ENCODE measurements around the gene TUSC2.

TUSC2 gene

DNA sequence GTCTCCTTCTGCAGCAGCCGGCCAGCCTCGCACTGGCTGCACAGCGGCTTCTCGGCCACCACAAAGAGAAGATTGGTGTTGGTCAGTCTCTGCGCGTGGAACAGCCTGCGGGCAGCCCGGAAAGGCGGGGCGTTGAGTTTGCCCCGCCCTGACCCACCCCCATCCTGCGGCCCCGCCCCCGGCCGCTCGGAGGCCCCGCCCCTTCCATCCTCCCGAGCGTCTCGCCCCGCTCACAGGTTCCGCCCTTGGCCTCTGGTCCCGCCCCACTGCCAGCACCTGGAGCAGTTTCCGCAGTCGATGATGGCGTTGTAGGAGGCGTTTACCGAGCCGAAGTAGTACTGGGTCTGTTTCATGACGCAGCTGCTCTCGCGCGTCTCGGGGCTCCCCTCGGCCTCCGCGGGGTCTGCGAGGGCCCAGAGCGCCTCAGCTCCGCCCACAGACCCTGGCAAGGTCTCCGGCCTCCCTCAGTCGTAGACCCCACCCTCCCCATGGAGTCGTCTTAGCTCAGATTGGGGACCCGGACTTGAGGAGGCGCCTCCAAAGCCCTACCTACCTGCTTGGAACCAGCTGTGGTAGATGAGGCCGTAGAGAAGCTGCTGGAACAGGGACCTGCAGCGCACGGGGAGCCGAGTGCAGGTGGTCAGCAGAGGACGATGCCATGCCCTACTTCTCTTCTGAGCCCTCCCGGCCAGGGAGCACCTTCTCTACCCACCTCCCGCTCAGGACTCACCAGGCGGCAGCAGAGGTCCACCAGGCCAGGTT lies 37.2 kb upstream of the TUSC2 start:
- ATAC-seq = no peak
- TF ChIP-seq TCF4 (CRISPR knock-in tag; IDR thresholded peaks at IDR 0.05; ENCODE audit: borderline replicate concordance) (no peak), GLIS3 (CRISPR knock-in tag; IDR thresholded peaks at IDR 0.05) (no peak), BACH2 (CRISPR knock-in tag; IDR thresholded peaks at IDR 0.05; ENCODE audit: borderline replicate concordance) (no peak), TOX (CRISPR knock-in tag; IDR thresholded peaks at IDR 0.05; ENCODE audit: borderline replicate concordance) (no peak), SNAI2 (CRISPR knock-in tag; IDR thresholded peaks at IDR 0.05) (no peak), OSR1 (CRISPR knock-in tag; IDR thresholded peaks at IDR 0.05) (no peak), PPARA (CRISPR knock-in tag; IDR thresholded peaks at IDR 0.05; ENCODE audit: borderline replicate concordance) (no peak), ZC3H10 (CRISPR knock-in tag; IDR thresholded peaks at IDR 0.05) (no peak), ESRRG (CRISPR knock-in tag; IDR thresholded peaks at IDR 0.05) (no peak), RARB (CRISPR knock-in tag; IDR thresholded peaks at IDR 0.05) (no peak), ISL1 (CRISPR knock-in tag; IDR thresholded peaks at IDR 0.05) (no peak), ZFP3 (CRISPR knock-in tag; IDR thresholded peaks at IDR 0.05) (no peak), ZNF565 (CRISPR knock-in tag; conservative IDR thresholded peaks at IDR 0.05; ENCODE audit: low read depth) (no peak), ARNTL (CRISPR knock-in tag; IDR thresholded peaks at IDR 0.05; ENCODE audit: borderline replicate concordance, low read depth) (no peak), ZNF8 (CRISPR knock-in tag; IDR thresholded peaks at IDR 0.05) (no peak)
- TF ChIP-seq, protein P1, sequence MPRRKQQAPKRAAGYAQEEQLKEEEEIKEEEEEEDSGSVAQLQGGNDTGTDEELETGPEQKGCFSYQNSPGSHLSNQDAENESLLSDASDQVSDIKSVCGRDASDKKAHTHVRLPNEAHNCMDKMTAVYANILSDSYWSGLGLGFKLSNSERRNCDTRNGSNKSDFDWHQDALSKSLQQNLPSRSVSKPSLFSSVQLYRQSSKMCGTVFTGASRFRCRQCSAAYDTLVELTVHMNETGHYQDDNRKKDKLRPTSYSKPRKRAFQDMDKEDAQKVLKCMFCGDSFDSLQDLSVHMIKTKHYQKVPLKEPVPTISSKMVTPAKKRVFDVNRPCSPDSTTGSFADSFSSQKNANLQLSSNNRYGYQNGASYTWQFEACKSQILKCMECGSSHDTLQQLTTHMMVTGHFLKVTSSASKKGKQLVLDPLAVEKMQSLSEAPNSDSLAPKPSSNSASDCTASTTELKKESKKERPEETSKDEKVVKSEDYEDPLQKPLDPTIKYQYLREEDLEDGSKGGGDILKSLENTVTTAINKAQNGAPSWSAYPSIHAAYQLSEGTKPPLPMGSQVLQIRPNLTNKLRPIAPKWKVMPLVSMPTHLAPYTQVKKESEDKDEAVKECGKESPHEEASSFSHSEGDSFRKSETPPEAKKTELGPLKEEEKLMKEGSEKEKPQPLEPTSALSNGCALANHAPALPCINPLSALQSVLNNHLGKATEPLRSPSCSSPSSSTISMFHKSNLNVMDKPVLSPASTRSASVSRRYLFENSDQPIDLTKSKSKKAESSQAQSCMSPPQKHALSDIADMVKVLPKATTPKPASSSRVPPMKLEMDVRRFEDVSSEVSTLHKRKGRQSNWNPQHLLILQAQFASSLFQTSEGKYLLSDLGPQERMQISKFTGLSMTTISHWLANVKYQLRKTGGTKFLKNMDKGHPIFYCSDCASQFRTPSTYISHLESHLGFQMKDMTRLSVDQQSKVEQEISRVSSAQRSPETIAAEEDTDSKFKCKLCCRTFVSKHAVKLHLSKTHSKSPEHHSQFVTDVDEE (CRISPR knock-in tag; IDR thresholded peaks at IDR 0.05) = no peak
- TF ChIP-seq, protein P2, sequence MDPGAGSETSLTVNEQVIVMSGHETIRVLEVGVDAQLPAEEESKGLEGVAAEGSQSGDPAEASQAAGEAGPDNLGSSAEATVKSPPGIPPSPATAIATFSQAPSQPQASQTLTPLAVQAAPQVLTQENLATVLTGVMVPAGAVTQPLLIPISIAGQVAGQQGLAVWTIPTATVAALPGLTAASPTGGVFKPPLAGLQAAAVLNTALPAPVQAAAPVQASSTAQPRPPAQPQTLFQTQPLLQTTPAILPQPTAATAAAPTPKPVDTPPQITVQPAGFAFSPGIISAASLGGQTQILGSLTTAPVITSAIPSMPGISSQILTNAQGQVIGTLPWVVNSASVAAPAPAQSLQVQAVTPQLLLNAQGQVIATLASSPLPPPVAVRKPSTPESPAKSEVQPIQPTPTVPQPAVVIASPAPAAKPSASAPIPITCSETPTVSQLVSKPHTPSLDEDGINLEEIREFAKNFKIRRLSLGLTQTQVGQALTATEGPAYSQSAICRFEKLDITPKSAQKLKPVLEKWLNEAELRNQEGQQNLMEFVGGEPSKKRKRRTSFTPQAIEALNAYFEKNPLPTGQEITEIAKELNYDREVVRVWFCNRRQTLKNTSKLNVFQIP (CRISPR knock-in tag; IDR thresholded peaks at IDR 0.05; ENCODE audit: borderline replicate concordance, low read depth) = no peak
- TF ChIP-seq, protein P3, sequence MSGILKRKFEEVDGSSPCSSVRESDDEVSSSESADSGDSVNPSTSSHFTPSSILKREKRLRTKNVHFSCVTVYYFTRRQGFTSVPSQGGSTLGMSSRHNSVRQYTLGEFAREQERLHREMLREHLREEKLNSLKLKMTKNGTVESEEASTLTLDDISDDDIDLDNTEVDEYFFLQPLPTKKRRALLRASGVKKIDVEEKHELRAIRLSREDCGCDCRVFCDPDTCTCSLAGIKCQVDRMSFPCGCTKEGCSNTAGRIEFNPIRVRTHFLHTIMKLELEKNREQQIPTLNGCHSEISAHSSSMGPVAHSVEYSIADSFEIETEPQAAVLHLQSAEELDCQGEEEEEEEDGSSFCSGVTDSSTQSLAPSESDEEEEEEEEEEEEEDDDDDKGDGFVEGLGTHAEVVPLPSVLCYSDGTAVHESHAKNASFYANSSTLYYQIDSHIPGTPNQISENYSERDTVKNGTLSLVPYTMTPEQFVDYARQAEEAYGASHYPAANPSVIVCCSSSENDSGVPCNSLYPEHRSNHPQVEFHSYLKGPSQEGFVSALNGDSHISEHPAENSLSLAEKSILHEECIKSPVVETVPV (CRISPR knock-in tag; IDR thresholded peaks at IDR 0.05) = no peak
- TF ChIP-seq, protein P4, sequence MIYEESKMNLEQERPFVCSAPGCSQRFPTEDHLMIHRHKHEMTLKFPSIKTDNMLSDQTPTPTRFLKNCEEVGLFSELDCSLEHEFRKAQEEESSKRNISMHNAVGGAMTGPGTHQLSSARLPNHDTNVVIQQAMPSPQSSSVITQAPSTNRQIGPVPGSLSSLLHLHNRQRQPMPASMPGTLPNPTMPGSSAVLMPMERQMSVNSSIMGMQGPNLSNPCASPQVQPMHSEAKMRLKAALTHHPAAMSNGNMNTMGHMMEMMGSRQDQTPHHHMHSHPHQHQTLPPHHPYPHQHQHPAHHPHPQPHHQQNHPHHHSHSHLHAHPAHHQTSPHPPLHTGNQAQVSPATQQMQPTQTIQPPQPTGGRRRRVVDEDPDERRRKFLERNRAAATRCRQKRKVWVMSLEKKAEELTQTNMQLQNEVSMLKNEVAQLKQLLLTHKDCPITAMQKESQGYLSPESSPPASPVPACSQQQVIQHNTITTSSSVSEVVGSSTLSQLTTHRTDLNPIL (CRISPR knock-in tag; IDR thresholded peaks at IDR 0.05; ENCODE audit: low read depth) = no peak

DNA sequence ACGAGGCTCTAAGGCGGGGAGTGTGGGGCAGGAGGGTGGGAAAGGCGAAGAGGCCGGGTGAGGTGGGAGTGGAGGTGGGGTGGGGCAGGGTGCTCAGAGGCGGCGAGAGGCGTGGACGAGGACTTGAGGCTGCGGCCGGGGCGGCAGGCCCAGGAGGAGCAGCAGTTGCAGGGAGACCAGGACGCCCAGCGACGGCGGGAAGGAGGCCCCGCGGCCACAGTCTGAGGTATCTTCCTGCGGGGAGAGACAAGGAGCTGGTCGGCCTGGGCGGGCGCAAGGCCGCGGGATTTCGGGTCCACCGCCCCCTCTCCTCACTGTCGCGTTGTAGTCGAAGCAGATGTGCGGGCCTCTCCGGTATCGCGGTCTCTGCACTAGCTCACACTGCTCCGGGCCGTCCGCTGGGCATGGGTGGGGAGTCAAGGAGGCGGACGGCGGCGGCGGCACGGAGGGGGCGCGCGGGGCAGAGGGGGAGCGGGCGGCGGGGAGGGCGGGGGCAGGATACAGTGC lies 36.6 kb upstream of the TUSC2 start:
- no peak for ATAC-seq

DNA sequence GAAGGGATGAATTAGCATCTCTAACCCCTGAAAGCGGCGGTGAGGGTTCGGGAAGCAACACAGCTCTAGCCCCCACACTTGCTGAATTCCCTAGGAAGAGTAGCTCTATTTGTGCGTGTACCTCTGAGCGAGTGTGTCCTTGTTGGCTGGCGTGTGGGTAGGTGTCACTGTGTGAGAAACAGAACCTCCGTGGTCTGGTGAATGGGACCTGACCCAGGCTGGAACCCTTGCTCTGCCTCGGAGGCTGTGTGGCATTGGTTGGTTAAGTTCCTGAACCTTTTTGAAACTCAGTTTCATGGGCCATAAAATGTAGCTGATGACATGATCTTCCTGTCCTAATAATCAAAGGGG lies 31.7 kb upstream of the TUSC2 start:
- peak; percentile 10 for ATAC-seq
- TF ChIP-seq PPARA (CRISPR knock-in tag; IDR thresholded peaks at IDR 0.05; ENCODE audit: borderline replicate concordance) = no peak
- TF ChIP-seq ZNF8 (CRISPR knock-in tag; IDR thresholded peaks at IDR 0.05) = no peak
- TF ChIP-seq RARB (CRISPR knock-in tag; IDR thresholded peaks at IDR 0.05) = no peak
- TF ChIP-seq OSR1 (CRISPR knock-in tag; IDR thresholded peaks at IDR 0.05) = no peak

More for the DNA sequence above, 36.6 kb upstream of the TUSC2 start:
- no peak for TF ChIP-seq ZNF70 (CRISPR knock-in tag; IDR thresholded peaks at IDR 0.05)
- TF ChIP-seq, protein P3 (CRISPR knock-in tag; IDR thresholded peaks at IDR 0.05) = no peak

Data from SK-N-SH treated with all-trans-retinoic acid at 6 μM for 48 hours (cell line).